Mesodermal cell (in vitro differentiated cells): ENCODE results near the gene CDC42BPB. TPM values are rescaled to one million over a fixed set of nuclear protein-coding genes. Genes with fewer than 3 reads are reported as not detected.

Experiments used
- H3K27ac ChIP-seq: 2 replicates; pipeline ENCODE4 v1.7.0; 2013; ENCODE audit warnings: mild to moderate bottlenecking, low read depth, low read length, moderate library complexity; ENCODE audit not compliant: severe bottlenecking
- H3K36me3 ChIP-seq: 2 replicates; pipeline ENCODE4 v1.7.1; 2013; ENCODE audit warnings: mild to moderate bottlenecking, low read length, moderate library complexity; ENCODE audit not compliant: control insufficient read depth, insufficient read depth
- H3K4me1 ChIP-seq: one replicate; pipeline ENCODE4 v1.7.1; 2013; ENCODE audit warnings: mild to moderate bottlenecking, low read length; ENCODE audit not compliant: insufficient read depth, control insufficient read depth, poor library complexity, severe bottlenecking
- H3K4me3 ChIP-seq: 2 replicates; pipeline ENCODE4 v1.7.0; 2013; ENCODE audit warnings: low read length, control low read depth, mild to moderate bottlenecking; ENCODE audit not compliant: insufficient read depth, poor library complexity, severe bottlenecking; ENCODE audit errors: extremely low read depth
- H3K9me3 ChIP-seq: 2 replicates; pipeline ENCODE4 v1.7.1; 2013; ENCODE audit warnings: mild to moderate bottlenecking, low read length, moderate library complexity; ENCODE audit not compliant: control insufficient read depth
- WGBS, 2 experiments: methylation state at CpG; one replicate each; pipeline ENCODE4 v1.1.5; 2013; ENCODE audit warnings: missing lambda C conversion rate in 2 of 2; ENCODE audit not compliant: insufficient coverage in 2 of 2; 5-methylcytosine and 5-hydroxymethylcytosine counted together
- polyA plus RNA-seq, 2 experiments: library from polyadenylated mRNA; stranded (reverse); fragments of 50-300 nt; gene quantifications; one replicate each; pipeline ENCODE4 v1.2.3, GENCODE V29; 2013

Gene CDC42BPB
- polyA plus RNA-seq (2013, experiment 1 of 2), result 110 TPM
- 93.0 TPM for polyA plus RNA-seq (2013, experiment 2 of 2)

- 0% methylated on average over 49 to 71 of the region's 113 CpGs for WGBS, 2 experiments
- peak within 1 kb of the TSS; percentile 75 for H3K4me3 ChIP-seq
Observed at GRCh38 chr14:103057372-103058163, at the start of gene CDC42BPB. Gene CDC42BPB (minus strand): TSS chr14:103057549. CDS start chr14:103057173, 376 bp downstream.

GRCh38 chr14:103105580-103106150, 48.3 kb upstream of the CDC42BPB start:
- peaks cover 17% of the 10 kb centered on the region for H3K4me1 ChIP-seq
- H3K4me3 ChIP-seq, result no peak overlapping the region
- no peak overlapping the region for H3K27ac ChIP-seq
- no peaks in the 10 kb centered on the region for H3K36me3 ChIP-seq
- H3K9me3 ChIP-seq, result no peaks in the 10 kb centered on the region
- 77 to 88% methylated on average over 4 to 9 of the region's 9 CpGs for WGBS, 2 experiments

More at GRCh38 chr14:103057372-103058163, at the start of gene CDC42BPB:
- Histone ChIP-seq H3K4me1 (peaks cover 12% of the 10 kb centered on the region), H3K36me3 (peaks cover 24% of the 10 kb centered on the region), H3K9me3 (no peaks in the 10 kb centered on the region), H3K27ac (peak within 1 kb of the TSS; percentile 67)

GRCh38 chr14:103104654-103105452, 47.5 kb upstream of the CDC42BPB start:
- Histone ChIP-seq H3K4me3 (no peak overlapping the region), H3K36me3 (no peaks in the 10 kb centered on the region), H3K27ac (no peak overlapping the region), H3K4me1 (peaks cover 13% of the 10 kb centered on the region), H3K9me3 (no peaks in the 10 kb centered on the region)
- 4 to 8% methylated on average over 40 to 54 of the region's 59 CpGs for WGBS, 2 experiments

- Histone ChIP-seq H3K4me3 (no peak overlapping the region), H3K9me3 (no peaks in the 10 kb centered on the region), H3K27ac (no peak overlapping the region), H3K36me3 (no peaks in the 10 kb centered on the region), H3K4me1 (peaks cover 18% of the 10 kb centered on the region)
- WGBS, 2 experiments, result 9 to 11% methylated on average over 12 to 14 of the region's 20 CpGs
Observed at GRCh38 chr14:103104389-103104653, 47.0 kb upstream of the CDC42BPB start.

- WGBS, 2 experiments, result 11 to 14% methylated on average over 31 to 60 of the region's 68 CpGs
- Histone ChIP-seq H3K27ac (no peak overlapping the region), H3K4me1 (peaks cover 23% of the 10 kb centered on the region), H3K9me3 (no peaks in the 10 kb centered on the region), H3K36me3 (no peaks in the 10 kb centered on the region), H3K4me3 (peak overlapping the region; percentile 23)
Observed at GRCh38 chr14:103103461-103104388, 46.4 kb upstream of the CDC42BPB start.

GRCh38 chr14:103102689-103103260, 45.4 kb upstream of the CDC42BPB start:
- peaks cover 19% of the 10 kb centered on the region for H3K4me1 ChIP-seq
- WGBS, 2 experiments, result 85 to 91% methylated on average over 39 of the region's 39 CpGs
- H3K27ac ChIP-seq, result no peak overlapping the region
- H3K4me3 ChIP-seq, result no peak overlapping the region
- H3K36me3 ChIP-seq, result no peaks in the 10 kb centered on the region
- H3K9me3 ChIP-seq, result no peaks in the 10 kb centered on the region

- Histone ChIP-seq H3K4me3 (no peak overlapping the region), H3K36me3 (no peaks in the 10 kb centered on the region), H3K27ac (no peak overlapping the region), H3K4me1 (peaks cover 19% of the 10 kb centered on the region), H3K9me3 (no peaks in the 10 kb centered on the region)
- 89 to 91% methylated on average over 82 to 85 of the region's 85 CpGs for WGBS, 2 experiments
Observed at GRCh38 chr14:103101963-103102688, 44.8 kb upstream of the CDC42BPB start.

- peaks cover 19% of the 10 kb centered on the region for H3K4me1 ChIP-seq
- H3K27ac ChIP-seq, result no peak overlapping the region
- 90 to 97% methylated on average over 8 to 11 of the region's 11 CpGs for whole genome bisulfite sequencing, 2 experiments
- H3K4me3 ChIP-seq, result no peak overlapping the region
- no peaks in the 10 kb centered on the region for H3K9me3 ChIP-seq
- no peaks in the 10 kb centered on the region for H3K36me3 ChIP-seq
Observed at GRCh38 chr14:103101257-103101962, 44.1 kb upstream of the CDC42BPB start.
